Stimulated activated CD4-positive, alpha-beta T cell treated with anti-CD3 and anti-CD28 coated beads, Interleukin-12 subunit alpha, Interleukin-12 subunit beta, amount 100 ng/mL, for 24 hours (primary cell): ENCODE data around the gene CLDN22.
A peak's percentile ranks its signal among the peaks of the same experiment; 100 is the strongest.

Experiments
- DNase-seq, 2 experiments: peaks; one replicate each; pipeline ENCODE4 v3.0.0-alpha.2; 2020; ENCODE audit warnings: low read depth in 2 of 2

CLDN22 gene

DNA sequence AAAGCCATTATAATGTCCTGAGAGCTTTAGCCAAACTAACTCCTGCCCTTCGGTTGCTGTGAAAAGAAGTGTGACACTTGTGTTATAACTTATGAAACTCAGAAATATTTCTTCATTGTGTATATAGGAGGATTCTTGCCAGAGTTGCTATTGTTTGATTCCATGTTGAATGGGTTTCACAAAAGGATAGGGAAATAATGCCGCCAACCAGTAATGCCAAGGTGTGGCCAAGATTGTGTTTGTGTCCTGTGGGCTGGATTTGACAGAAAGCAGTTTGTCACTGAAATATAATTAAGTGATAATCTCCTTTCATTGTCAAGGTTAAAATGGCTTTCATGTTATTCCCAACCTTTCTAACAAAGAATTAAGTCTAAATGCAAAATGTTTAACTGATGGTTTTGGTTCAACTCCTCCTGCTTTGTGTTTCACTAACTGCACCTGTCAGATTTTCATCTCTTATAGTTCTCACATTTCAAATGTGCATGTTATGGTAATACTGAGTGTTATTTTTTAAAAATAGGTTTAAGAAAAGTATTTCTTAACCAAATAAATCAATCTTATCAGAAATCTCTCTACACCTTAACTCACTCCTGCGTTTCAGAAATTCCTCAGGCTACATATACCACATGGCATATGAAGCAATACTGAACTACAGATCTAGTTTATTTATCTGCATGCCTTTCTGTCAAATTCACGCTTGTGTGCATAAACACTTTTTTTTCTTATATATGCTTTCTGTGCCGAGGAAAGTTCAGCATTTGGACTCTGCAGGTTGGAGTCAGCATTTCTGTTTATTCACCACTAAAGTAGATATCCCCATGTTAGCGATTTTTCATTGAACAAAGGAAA lies at the start of gene CLDN22:
CLDN22 (minus strand) TSS at position 66 of the 849 bp plus-strand sequence; CDS start at position 8, 58 bp downstream.
- no peak for DNase-seq

DNA sequence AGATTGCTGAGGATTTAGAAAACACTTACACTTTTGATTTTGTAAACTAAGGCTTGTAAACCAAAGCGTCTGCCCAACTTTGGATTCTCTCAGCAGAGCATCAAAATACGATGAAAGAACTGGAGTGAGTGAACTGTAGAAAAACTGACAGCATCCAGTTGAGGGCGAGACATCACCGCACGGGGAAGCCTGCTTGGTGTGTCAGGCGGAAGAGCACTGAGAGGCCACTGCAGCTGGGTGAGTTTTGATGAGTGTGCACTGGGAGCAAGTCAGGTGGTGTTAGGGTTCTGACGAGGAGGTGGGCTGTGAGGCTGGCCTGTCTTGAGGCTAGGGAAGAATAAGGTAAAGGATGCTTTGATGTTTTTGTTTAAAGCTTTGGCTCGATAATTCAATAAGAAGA lies 49.0 kb upstream of the CLDN22 start:
- no peak for DNase-seq

DNA sequence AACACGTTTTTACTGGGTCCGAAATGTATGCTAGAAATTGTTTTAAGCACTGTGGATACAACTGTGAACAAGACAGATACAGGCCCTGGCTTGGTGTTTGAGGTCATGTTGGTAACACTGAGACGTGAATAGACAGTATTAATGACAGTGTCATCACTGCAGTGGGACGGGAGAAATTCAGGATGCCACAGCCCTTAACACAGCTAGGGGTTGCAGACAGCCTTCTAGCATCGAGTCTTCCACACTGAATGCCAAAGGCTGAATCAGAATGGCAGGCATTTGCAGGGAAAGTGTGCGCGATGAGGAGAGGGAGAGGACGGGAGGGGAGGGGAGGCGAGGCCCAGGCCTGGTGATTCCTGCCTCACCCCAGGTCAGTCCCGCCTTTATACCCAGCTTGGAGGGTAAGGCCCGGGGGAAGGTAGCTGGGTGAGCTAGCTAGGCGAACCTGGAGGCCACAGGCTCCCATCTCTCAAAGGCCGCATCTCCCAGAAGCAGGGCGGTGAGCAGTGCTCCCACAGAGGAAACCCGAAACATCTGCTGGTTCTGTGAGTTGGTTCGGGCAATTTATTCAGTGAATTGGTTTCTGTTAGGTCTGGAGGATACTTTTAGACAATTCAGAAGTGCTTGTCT lies 46.2 kb upstream of the CLDN22 start:
- DNase-seq = no peak

DNA sequence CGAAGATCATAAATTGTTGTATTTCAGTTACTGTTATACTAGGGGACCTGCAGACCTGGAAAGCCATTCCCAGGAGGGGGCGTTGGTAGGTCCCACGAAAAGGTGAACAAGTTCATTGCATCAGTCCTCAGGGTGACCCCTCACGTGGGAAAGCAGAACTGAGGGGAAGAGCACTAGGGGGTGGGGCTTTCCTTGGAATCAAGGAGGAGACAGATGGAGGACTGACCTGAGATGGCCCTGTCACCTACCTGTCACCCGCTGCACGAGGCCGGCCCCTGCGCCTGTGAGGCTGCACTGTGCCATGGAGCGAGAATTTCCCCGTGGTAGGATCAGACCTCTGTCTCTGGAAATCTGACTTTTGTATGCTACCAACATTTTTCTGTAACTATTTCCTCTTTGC lies 43.9 kb upstream of the CLDN22 start:
- no peak for DNase-seq

DNA sequence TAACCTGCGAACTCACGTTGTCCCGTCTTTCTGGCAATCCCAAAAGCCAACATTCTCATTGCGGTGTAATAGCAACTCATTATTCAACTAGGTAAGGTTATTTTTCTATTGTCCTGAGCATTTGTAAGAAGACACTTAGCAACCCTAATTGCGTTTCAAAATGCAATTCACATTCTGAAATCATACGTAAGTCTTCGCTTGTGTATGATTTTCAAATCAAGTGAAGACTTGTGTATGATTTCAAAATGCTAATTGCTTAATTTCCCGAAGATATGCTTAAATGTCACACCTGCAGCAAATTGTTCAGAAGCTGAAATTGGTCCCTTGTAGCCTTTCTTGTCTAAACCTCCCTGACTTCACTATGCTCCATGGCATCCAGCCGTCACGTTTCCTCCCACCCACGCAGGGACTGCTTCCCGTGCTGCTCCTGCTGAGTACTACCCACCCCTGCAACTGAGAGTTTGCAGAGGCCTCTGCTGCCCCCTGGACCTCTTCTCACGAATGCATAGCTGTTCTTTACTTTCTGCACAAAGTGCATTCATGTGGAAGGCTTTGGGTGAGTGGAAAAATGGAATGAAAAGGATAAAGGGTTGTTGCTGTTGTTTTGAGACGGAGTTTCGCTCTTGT lies 43.0 kb upstream of the CLDN22 start:
- DNase-seq = no peak

DNA sequence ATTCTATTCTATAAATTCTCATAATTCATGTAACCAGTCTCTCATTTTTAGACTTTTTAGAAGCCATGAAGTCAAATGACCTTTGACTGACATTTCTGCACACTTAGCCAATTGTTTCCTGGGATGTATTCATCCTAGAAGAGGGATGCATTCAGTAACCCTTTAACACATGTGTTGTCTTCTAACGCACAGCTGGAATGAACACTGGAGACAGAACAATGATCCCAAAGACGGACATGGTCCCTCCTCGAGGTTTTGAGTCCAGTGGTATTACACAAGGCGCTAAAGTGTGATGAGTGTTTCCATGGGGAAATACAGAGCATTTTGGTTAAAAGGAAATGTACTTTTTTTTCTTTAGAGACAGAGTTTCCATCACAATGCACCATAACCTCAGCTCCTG lies 42.0 kb upstream of the CLDN22 start:
- no peak for DNase-seq

DNA sequence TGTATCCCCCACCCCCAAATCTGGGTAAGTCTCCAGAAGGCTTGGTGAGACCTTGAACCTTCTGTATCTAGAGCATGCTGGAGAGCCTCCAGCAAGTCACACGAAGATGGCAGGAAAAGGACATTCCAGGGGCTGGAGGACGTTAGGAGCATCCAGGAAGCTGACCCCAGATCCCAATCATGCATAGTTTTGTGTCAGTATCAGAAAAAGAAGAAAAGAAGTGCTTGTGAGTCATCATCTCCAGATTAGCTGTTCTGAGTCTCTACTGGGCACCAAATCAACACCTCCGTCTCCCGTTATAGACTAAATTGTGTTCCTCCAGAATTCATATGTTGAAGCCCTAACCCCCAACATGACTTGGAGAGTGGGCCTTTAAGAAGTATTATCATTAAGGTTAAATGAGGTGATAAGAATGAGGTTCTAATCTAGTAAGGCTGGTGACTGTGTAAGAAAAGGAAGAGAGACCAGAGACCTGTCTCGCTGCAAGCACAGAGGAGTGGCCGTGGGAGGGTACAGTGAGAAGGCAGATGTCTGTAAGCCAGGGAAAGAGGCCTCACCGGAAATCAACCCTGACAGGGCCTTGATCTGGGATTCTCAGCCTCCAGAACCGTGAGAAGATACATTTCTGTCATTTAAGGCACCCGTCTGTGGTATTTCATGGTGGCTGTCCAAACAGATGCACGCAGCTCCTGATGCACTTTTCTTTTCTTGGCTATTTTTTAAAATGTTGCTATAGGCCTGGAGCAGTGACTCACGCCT lies 40.3 kb upstream of the CLDN22 start:
- no peak for DNase-seq

DNA sequence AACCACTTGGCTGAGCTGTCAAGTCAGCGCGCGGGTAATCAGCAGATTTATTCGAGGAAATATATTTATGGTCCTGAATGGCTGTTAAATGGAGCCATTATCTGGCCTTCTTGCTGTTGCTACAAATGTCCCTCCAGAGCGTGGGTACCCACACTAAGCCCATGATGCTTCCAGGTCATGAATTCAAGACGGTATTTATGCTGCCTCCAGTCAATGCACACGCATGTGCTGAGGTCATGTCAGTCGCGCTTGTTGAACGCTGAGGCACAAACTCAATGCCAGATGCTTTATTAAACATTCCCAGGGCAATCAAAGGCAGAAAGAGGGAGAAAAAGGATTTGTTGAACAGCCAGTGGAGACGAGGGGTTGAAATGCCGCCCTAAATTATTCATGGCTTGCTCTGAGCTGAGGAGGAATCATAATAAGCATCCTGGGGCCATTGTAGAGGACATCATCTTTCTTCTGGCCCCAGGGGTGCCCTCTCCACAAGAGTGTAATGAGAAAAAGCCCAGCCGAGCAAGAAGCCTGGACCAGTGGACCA lies 38.2 kb upstream of the CLDN22 start:
- DNase-seq = no peak

DNA sequence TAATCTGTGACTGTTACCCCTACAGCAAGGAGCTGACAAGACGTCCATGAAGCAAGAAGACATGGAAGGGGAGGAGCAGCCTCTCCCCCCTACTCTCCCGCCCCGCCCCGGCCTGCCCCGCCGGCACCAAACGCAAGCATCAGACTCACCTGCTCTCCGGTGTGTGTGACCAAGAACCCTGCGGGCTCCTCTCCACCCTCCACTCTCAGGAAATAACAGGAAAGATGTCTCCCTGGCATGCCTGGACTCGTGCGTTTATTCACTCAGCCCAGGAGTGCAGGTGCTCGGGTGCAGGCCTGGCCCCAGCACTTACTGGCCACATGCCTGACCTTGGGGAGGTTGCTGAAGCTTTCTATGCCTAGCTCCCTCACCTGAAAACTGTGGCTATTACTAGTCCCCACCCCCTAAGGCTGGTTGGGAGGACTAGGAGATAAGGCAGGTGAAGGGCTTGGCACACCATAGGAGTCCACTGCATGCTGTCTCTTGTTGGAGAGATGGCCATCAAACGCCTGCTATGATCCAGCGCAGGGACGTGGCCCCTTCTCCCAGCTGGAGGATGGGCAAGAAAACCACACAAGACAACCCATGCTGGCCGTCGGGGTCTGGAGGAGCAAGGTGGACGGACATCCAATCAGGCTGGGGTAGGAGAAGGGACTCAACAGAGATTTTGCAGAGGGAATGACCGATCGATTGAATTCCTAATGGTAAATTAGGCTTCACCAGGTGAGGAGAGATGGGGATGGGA lies 37.0 kb upstream of the CLDN22 start:
- DNase-seq = no peak

DNA sequence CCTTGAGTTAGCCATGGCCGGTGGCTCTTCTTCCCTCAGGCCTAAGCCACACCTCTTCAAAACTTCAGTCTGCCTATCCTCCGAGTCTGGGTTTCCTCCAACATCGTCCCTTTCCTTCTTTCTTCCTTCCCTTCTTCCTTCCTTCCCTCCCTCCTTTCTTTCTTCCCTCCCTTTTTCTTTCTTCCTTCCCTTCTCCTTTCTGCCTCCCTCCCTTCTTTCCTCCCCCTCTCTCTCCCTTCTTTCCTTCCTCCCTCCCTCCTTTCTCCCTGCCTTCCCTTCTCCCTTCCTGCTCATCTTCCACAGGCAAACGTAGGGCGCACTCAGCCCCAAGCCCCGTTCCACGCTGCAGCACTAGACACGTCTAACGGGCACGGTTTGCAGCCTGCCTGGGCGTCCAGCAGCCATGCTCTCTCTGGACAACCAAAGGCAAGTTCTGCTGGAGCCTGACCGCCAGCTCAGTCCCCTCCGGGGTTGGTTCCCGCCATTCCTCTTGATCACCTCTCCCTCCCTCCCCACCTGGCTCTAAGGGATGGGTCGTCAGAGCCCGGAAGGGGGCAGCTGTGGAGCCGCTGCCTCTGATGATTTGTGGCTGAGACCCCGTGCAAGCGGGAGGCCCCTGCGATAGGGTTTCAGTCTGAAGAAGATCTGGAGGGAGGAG lies 36.2 kb upstream of the CLDN22 start:
- no peak for DNase-seq

DNA sequence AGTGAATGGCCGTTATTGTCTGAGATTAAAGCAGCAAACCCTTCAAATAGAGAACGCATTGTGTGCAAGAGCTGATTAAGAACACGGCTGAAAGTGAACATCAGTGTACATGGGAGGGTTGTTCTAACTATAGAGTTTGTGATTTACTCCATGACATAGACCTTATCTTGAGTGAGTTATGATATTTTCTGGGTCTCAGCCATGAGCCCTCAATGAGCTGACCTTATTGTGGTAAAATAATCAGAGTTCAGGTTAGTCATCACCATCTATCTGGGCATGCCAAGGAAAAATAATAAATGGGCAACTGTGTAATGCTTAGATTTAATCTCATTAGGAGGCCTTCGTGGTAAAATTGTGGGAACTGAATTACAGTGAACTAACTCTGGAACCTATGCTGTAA lies 35.3 kb upstream of the CLDN22 start:
- no peak for DNase-seq

DNA sequence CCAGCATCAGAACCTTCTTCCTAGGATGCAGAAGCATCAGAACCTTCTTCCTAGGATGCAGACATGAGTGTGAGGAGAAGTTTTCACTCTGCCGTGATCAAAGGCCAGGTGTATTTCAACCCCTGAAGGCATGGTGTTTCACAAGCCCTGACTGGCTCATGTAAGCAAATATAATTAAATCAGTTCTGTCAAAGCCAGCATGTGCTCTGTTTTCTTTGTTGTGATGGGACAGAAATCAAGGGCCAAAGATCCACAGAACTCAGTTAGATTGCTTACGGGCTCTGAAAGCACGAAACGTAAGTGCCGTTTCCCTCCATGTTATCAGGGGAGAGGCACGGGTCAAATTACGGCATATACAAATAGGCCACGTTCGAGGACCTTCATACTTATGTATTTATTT lies 34.1 kb upstream of the CLDN22 start:
- DNase-seq = no peak

DNA sequence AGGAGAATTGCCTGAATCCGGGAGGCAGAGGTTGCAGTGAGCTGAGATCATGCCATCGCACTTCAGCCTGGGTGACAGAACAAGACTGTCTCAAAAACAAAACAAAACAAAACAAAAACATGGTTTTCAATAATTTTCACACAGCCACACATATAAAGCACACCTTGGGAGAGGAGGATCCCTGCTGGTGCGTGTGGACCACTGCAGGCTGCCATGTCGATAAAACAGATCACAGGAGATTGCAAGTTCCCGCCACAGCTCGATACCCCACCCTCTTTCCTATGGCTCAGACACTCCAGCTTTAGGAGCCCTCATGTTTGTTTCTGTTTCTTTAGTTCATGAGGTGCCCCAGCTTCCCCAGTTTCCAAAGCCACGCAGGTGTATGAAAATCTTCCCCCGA lies 33.5 kb upstream of the CLDN22 start:
- DNase-seq = no peak

DNA sequence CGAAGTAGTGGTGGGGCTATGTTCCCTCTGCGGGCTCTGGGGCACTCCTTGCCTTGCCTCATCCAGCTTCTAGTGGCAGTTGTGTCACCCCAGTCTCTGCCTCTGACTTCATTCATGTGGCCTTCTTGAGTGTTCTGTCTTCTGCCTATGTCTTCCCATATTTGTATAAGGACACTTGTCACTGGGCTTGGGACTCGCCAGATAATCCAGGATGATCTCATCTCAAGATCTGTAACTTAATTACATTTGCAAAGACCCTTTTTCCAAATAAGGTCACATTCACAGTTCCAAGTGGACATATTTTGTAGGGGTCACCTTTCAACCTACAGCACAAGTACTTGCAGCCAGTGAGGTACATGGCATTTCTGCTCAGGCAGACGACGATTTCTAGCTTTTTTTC lies 32.5 kb upstream of the CLDN22 start:
- no peak for DNase-seq

DNA sequence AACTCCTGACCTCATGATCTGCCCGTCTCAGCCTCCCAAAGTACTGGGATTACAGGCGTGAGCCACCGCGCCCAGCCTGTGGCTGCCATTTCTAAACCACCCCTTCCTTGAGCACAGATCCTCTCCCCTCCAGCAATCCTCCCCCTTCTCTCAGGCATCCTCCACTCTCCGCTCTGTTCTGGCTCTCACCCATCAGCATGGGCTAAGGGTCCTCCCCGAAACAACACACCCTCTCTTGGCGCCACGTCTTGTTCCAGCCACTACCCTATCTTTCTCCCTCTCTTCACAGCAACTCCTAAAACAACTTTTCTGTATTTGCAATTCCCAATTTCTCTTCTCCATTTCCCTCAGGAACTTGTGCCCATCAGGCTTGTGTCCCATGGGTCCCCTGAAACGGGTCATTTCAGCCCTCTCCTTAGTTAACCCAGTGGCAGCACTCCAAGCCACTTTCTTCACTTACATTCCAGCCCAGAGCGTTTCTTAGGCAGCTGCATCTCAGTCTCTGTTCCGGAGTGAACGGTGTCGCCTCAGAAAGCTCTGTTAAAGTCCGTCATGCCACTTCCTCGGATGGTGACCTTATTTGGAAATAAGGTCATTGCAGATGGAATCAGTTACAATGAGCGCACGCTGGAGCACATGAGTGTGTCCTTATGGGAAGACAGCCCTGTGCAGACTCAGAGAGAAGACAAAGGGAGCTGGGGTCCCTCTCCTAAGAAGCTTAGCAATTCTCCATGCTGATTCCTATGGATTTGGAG lies 30.4 kb upstream of the CLDN22 start:
- DNase-seq = no peak

DNA sequence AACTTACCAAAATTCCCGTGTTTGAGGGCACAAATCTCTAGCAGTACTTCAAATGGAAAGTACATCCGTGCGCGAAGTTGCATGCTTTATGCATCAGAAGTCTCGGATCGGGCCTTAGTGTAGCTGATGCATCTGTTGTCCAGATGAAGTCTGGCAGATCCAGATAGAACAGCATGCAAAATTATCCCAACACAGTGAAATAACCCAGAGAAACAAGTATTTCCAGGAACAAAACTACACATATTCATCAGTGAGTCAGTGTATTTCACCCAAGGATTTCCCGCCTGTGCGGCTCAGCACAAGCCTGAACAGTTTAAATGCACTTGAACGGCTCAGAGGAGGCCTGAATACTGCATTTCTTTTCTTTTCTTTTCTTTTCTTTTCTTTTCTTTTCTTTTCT lies 29.6 kb upstream of the CLDN22 start:
- DNase-seq = no peak

DNA sequence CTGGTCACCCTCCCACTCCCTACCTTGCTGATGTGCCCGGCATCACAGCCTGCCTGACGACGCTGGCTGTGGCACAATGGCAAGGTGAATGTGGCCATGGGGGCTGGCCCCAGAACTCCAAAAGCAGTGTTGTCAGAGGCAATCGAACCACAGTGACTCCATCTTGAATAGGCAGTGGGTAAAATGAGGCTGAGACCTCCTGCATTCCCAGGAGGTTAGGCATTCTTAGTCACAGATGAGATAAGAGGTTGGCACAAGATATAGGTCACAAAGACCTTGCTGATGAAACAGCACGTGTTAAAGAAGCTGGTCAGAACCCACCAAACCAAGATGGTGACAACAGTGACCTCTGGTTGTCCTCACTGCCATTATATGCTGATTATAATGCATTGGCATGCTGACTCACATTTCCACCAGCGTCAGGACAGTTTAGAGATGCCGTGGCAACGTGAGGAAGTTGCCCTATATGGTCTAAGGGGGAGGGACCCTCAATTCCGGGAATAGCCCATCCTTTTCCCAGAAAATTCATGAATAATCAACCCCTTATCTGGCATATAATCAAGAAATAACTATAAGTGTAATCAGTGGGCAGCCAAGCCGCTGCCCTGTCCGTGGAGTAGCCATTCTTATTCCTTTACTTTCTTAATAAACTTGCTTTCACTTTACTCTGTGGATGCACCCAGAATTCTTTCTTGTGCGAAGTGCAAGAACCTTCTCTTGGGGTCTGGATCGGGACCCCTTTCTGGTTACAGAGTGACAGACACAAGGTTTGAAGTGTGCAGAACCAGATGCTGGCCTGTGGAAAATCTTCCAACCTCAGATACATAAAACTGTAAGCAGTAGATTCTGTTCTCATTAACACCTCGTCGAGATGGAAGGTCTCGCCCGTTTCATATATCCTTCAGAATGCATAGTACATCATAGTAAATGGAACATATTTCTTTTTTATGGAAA lies 28.9 kb upstream of the CLDN22 start:
- peak in 1 of 2 experiments; percentile 19 for DNase-seq

DNA sequence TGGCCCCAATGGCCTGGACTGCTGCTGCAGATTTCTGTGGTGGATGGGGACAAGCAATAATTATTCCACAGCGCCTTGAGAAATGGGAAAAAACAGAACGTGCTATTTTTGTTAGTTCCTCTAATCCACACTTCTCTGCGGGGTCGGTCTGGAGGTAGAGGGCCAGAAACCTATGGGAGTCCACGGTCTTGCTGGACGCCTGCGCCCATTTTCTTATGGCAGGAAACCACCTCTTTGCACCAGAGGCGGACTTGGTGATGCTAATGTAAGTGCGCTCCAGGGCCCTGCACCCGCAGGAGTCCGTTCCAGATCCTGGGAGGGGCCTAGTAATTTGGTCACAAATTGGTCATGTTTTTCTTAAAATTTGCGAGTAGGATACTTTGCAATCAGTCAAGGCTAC lies 28.1 kb upstream of the CLDN22 start:
- no peak for DNase-seq

DNA sequence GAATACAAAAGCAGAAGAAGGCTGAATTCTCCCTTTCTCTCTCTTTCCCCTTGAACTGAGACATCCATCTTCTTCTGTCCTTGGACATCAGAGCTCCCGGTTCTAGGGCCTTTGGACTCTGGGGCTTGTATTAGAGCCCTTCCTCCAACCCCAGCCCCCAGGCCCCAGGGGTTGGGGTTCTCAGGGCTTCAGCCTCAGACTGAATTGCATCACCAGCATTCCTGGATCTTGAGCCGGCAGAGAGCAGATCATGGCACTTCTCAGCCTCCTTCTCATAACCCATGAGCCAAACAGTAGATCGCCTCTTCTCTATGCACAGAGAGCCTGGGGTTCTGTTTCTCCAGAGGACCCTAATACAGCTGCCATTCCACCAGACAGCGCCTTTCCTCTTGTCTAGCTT lies 27.5 kb upstream of the CLDN22 start:
- no peak for DNase-seq
